Middle frontal gyrus (tissue), 1 donor: Measurements from ENCODE around the gene SLC22A8.
"Not testable (repeated sequence)": the region's sequence is repeated elsewhere in the genome, so short reads cannot be mapped to it uniquely, and the experiment has no call there.

Source experiments
- DNase-seq: peaks from one replicate; pipeline ENCODE4 v3.0.0-alpha.2; 2015; ENCODE audit warnings: low spot score; ENCODE audit errors: extremely low spot score

Gene SLC22A8

GRCh38 chr11:62985041-62985750 is 30.4 kb downstream of the SLC22A8 start:
- DNase-seq: no peak

GRCh38 chr11:62984451-62984991 is 31.1 kb downstream of the SLC22A8 start, which contains the start of gene SLC22A6:
Gene SLC22A6, minus strand, starts transcription at chr11:62984967. Its CDS starts 277 bp downstream, at chr11:62984690.
- no peak for DNase-seq

GRCh38 chr11:62983536-62984199 is 32.0 kb downstream of the SLC22A8 start:
- DNase-seq: no peak

GRCh38 chr11:62981743-62982142 is 33.9 kb downstream of the SLC22A8 start:
- no peak for DNase-seq

- DNase-seq: no peak
Measured at GRCh38 chr11:62980133-62980760, 35.4 kb downstream of the SLC22A8 start.

- DNase-seq: no peak
Measured at GRCh38 chr11:62976109-62976508, 39.5 kb downstream of the SLC22A8 start.

GRCh38 chr11:62974848-62975522 is 40.7 kb downstream of the SLC22A8 start:
- no peak for DNase-seq

GRCh38 chr11:62965574-62965973 is 50.1 kb downstream of the SLC22A8 start:
- no peak for DNase-seq

GRCh38 chr11:62962391-62962790 is 53.2 kb downstream of the SLC22A8 start:
- DNase-seq: no peak

GRCh38 chr11:62961017-62961570 is 54.5 kb downstream of the SLC22A8 start:
- DNase-seq: no peak

- DNase-seq: no peak
Measured at GRCh38 chr11:62959422-62959980, 56.1 kb downstream of the SLC22A8 start.

GRCh38 chr11:62958547-62959421 is 56.9 kb downstream of the SLC22A8 start:
- DNase-seq: no peak

GRCh38 chr11:62957147-62957546 is 58.5 kb downstream of the SLC22A8 start:
- DNase-seq: no peak

- no peak for DNase-seq
Measured at GRCh38 chr11:62954478-62954877, 61.2 kb downstream of the SLC22A8 start.

GRCh38 chr11:62953811-62954210 is 61.8 kb downstream of the SLC22A8 start:
- no peak for DNase-seq

GRCh38 chr11:62948765-62949320 is 66.8 kb downstream of the SLC22A8 start:
- no peak for DNase-seq

GRCh38 chr11:62945538-62945937 is 70.1 kb downstream of the SLC22A8 start:
- DNase-seq: not testable (repeated sequence)
